Duodenal mucosa (tissue), 2 donors: ENCODE results near the gene SEC23IP.

Experiments used
- H3K27ac ChIP-seq: one replicate; pipeline ENCODE4 v1.7.0; 2013; ENCODE audit warnings: low read depth, low read length
- H3K27me3 ChIP-seq, 2 donors: one replicate each; pipeline ENCODE4 v1.7.0; 2013; ENCODE audit warnings: low read length in 2 of 2, control low read depth in 1 of 2; ENCODE audit not compliant: insufficient read depth in 2 of 2, control insufficient read depth in 1 of 2
- H3K36me3 ChIP-seq, 2 donors: one replicate each; pipeline ENCODE4 v1.7.0; 2013; ENCODE audit warnings: low read length in 2 of 2, control low read depth in 1 of 2; ENCODE audit not compliant: insufficient read depth in 2 of 2, control insufficient read depth in 1 of 2
- H3K4me1 ChIP-seq, 2 donors: one replicate each; pipeline ENCODE4 v1.7.0; 2013; ENCODE audit warnings: low read length in 2 of 2, control low read depth in 1 of 2; ENCODE audit not compliant: insufficient read depth in 2 of 2, control insufficient read depth in 1 of 2
- H3K4me3 ChIP-seq, 2 donors: one replicate each; pipeline ENCODE4 v1.7.0; 2013; ENCODE audit warnings: low read length in 2 of 2, low read depth in 1 of 2
- H3K9ac ChIP-seq, 2 donors: one replicate each; pipeline ENCODE4 v1.7.0; 2013; ENCODE audit warnings: low read length in 2 of 2, low read depth in 1 of 2
- H3K9me3 ChIP-seq, 2 donors: one replicate each; pipeline ENCODE4 v1.7.0; 2013; ENCODE audit warnings: low read length in 2 of 2, control low read depth in 1 of 2; ENCODE audit not compliant: control insufficient read depth in 1 of 2

Gene SEC23IP

DNA sequence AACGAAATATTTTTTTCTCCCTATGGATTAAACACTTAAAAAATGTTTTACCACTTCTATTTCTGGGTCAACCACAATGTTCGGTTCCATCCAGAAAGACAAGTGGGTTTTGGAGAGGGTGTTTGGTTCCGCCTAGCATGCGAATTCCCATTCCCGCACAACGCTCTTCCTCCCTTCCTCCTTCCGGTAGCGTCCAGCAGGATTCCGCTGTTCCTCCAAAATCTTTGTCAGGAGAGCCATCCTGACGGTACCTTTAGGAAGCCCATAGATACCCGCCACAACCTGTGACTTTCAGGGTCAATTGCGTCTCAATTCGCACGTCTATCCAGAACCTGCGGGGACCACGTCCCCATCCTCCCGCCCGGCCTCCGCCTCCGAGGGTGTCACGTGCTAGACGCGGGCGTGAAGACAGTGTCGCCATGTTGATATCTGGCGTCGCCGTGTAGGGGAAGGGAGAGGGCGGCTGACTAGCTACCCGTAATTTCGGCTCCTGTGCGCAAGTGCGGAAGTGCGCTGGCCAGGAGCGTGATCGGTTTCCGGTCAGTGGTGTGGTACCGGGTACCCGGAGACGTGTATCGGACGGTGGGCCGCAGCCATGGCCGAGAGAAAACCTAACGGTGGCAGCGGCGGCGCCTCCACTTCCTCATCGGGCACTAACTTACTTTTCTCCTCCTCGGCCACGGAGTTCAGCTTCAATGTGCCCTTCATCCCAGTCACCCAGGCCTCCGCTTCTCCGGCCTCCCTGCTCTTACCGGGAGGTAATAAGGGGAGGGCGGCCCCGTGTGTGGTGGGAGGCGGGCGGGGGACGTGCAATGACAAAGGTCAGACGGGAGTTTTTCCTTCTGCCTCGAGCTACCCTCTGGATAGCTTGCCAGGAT lies at the start of gene SEC23IP:
Gene SEC23IP (plus strand): TSS at position 543 of the 878 bp plus-strand sequence. CDS start 53 bp downstream, at position 596.
- no peaks in the 10 kb centered on the region for H3K9me3 ChIP-seq
- H3K4me1 ChIP-seq, result peaks cover 33 to 40% of the 10 kb centered on the region in 2 donors
- no peaks in the 10 kb centered on the region for H3K36me3 ChIP-seq
- H3K9ac ChIP-seq, result peak within 1 kb of the TSS; percentile 87 to 94
- H3K4me3 ChIP-seq, result peak within 1 kb of the TSS; percentile 95 to 98
- H3K27ac ChIP-seq, result peak within 1 kb of the TSS; percentile 78
- H3K27me3 ChIP-seq, result no peaks in the 10 kb centered on the region

DNA sequence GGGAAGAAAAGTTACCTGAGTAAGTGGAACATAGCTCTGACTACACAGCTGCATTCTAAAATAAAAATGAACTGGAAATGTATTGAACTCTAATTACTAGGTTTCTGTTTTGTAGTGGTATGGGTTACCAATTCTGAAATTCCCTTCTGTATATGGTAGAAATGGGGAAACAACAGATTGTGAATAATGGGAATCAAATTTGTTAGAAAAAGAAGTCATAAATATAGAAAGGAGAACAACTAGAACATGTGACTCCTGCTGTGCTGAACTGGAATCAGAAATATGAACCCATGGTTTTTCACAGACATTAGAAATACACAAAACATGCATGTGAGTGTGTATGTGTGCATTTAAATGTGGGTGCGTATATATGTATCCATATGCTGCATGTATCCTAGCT lies 46.9 kb upstream of the SEC23IP start:
- Histone ChIP-seq H3K27ac (no peak overlapping the region), H3K4me1 (no peaks in the 10 kb centered on the region), H3K9me3 (no peaks in the 10 kb centered on the region), H3K27me3 (no peaks in the 10 kb centered on the region), H3K9ac (no peak overlapping the region), H3K36me3 (peaks cover 36 to 89% of the 10 kb centered on the region in 2 donors), H3K4me3 (no peak overlapping the region)

DNA sequence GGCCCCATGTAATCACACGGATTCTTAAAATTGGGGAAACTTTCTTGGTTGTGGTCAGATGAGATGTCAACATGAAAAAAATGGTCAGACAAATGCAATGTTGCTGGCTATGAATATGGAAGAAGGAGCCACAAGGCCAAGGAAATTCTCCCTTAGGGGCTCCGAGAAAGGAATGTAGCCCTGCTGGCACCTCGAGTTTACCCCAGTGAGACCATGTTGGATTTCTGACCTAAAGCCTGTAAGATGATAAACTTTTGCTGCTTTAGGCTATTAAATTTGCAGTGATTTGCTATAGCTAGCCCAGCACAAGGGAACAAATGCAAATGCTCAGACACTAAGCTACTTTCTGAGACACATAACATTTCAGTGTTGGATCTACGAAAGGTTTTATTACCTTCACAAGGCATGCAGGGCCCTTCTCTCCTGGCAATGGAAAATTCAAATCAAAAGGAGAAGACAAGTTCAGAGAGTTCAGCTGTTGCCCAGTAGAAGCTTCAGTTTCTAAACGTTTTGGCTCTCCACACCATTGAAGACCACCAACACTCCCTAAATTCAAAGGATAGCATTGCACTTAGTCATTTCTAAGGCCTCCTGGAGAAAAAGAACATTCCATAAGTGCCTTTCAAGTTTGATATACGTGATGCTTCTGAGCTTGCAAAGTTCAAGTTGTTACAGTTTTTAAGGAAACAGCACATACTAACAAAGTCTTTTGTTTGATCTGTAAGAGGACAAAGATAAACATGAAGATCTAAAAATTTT lies 43.3 kb upstream of the SEC23IP start:
- Histone ChIP-seq H3K4me1 (no peaks in the 10 kb centered on the region), H3K9me3 (no peaks in the 10 kb centered on the region), H3K9ac (no peak overlapping the region), H3K36me3 (peaks cover 25 to 78% of the 10 kb centered on the region in 2 donors), H3K27ac (no peak overlapping the region), H3K4me3 (no peak overlapping the region), H3K27me3 (no peaks in the 10 kb centered on the region)

GRCh38 chr10:119849944-119850343 lies 42.6 kb upstream of the SEC23IP start:
- H3K4me1 ChIP-seq, result no peaks in the 10 kb centered on the region
- no peak overlapping the region for H3K9ac ChIP-seq
- H3K36me3 ChIP-seq, result peaks cover 25 to 71% of the 10 kb centered on the region in 2 donors
- no peak overlapping the region for H3K4me3 ChIP-seq
- H3K9me3 ChIP-seq, result no peaks in the 10 kb centered on the region
- no peaks in the 10 kb centered on the region for H3K27me3 ChIP-seq
- no peak overlapping the region for H3K27ac ChIP-seq

DNA sequence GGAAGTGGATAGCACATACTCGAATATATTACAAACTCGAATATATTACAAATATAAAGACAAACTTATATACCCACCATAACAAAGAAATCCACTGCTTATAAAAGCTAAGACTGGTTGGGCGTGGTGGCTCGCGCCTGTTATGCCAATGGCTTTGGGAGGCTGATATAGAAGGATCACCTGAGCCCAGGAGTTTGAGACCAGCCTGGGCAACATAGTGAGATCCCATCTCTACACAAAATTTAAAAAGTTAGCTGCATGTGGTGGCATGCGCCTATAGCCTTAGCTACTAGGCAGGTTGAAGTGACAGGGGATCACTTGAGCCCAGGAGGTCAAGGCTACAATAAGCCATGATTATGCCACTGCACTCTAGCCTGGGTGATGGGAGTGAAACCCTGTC lies 40.3 kb upstream of the SEC23IP start:
- Histone ChIP-seq H3K27ac (no peak overlapping the region), H3K9ac (no peak overlapping the region), H3K4me3 (no peak overlapping the region), H3K4me1 (no peaks in the 10 kb centered on the region), H3K27me3 (no peaks in the 10 kb centered on the region), H3K36me3 (peaks cover 15 to 61% of the 10 kb centered on the region in 2 donors), H3K9me3 (no peaks in the 10 kb centered on the region)

- H3K4me1 ChIP-seq, result no peaks in the 10 kb centered on the region
- no peak overlapping the region for H3K27ac ChIP-seq
- no peaks in the 10 kb centered on the region for H3K27me3 ChIP-seq
- H3K36me3 ChIP-seq, result peaks cover 15 to 59% of the 10 kb centered on the region in 2 donors
- H3K9me3 ChIP-seq, result no peaks in the 10 kb centered on the region
- H3K4me3 ChIP-seq, result no peak overlapping the region
- H3K9ac ChIP-seq, result no peak overlapping the region
Observed at GRCh38 chr10:119852822-119853221, 39.7 kb upstream of the SEC23IP start.

DNA sequence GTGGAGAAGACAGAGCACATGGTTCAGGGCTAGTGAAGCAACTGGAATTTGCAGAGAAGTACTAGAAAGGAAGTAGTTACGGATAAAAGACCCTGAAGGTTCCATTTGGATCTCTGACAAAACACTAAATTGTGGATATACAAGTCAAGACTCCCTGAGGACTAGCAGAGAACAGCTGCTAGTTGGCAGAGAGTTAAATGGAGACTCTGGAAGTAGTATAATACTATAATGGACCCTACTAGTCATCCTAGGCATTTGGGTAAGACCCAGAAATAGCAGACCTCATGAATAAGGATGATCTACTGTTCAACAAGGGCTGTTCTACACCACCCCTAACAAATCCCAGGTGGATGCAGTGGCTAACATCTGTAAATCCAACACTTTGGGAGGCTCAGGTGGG lies 39.0 kb upstream of the SEC23IP start:
- no peak overlapping the region for H3K27ac ChIP-seq
- H3K36me3 ChIP-seq, result peaks cover 15 to 55% of the 10 kb centered on the region in 2 donors
- no peaks in the 10 kb centered on the region for H3K9me3 ChIP-seq
- H3K4me3 ChIP-seq, result no peak overlapping the region
- no peaks in the 10 kb centered on the region for H3K27me3 ChIP-seq
- H3K9ac ChIP-seq, result no peak overlapping the region
- H3K4me1 ChIP-seq, result no peaks in the 10 kb centered on the region

- Histone ChIP-seq H3K4me3 (no peak overlapping the region), H3K9ac (no peak overlapping the region), H3K27me3 (no peaks in the 10 kb centered on the region), H3K9me3 (no peaks in the 10 kb centered on the region), H3K4me1 (peaks cover 3 to 10% of the 10 kb centered on the region in 2 donors), H3K36me3 (peaks cover 0 to 28% of the 10 kb centered on the region in 2 donors), H3K27ac (no peak overlapping the region)
Observed at GRCh38 chr10:119858063-119858462, 34.5 kb upstream of the SEC23IP start.

- Histone ChIP-seq H3K27ac (no peak overlapping the region), H3K9me3 (no peaks in the 10 kb centered on the region), H3K27me3 (no peaks in the 10 kb centered on the region), H3K36me3 (peaks cover 0 to 17% of the 10 kb centered on the region in 2 donors), H3K4me3 (no peak overlapping the region), H3K4me1 (peaks cover 3 to 10% of the 10 kb centered on the region in 2 donors), H3K9ac (no peak overlapping the region)
Observed at GRCh38 chr10:119859420-119860258, 32.9 kb upstream of the SEC23IP start.
